Fibroblast of skin of right biceps (primary cell): ENCODE data around the gene ART3.

Source experiments
- DNase-seq: peaks from one replicate; pipeline ENCODE4 v3.0.0-alpha.2; 2013

ART3 gene

DNA sequence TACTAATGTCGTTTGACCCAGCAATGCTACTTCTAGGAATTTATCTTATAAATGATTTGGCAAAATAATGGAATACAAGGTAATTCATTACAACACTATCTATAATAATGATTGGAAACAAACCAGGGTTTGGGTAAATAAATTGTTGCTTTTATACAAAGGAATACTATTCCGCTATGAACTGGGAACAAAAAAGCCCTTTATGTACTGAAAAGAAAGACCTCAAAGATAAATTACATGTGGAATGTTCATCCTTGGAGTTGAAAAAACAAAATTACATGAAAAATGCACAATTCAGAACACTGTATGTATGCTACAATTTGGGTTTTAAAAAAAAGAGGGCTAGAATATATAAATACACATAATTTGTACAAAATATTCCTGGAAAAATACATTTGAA is 78.8 kb downstream of the ART3 start:
- no peak for DNase-seq

DNA sequence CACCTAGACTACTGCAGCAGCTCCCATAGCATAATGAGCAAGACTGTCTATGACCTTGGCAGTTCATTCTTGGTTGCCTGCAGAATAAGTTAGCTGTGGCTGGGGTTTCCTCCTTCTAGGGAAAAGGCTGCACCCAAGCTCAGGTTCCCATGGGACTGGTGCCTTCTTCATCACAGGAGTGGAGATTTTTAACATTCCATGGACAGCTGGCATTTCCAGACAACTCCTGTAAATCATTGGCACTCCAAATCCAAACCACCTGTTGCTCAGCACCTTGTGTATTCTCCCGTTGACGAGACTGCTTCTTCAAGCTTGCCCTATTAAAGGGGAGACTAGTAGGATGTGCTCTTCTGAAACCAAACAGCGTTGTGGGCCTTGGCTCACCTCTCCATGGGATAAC is 81.5 kb downstream of the ART3 start:
- no peak for DNase-seq

DNA sequence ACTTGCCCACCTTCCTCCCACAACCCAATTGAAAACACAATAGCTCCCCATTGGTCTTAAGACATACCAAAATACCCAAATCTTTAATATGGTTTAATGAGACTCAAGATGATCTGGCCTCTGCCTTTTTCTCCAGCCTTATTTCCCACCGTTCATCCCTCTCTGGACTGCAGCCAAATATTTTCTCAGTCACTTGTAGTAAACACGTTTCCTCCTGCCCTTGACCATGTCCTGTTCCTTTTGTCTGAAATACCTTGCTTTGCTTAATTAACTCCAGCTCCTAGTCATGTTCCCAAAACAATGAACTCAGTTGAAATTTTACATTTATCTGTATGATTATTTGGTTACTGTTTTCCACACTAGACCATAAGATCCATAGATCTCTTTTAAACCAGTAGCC is 82.1 kb downstream of the ART3 start:
- DNase-seq = no peak

DNA sequence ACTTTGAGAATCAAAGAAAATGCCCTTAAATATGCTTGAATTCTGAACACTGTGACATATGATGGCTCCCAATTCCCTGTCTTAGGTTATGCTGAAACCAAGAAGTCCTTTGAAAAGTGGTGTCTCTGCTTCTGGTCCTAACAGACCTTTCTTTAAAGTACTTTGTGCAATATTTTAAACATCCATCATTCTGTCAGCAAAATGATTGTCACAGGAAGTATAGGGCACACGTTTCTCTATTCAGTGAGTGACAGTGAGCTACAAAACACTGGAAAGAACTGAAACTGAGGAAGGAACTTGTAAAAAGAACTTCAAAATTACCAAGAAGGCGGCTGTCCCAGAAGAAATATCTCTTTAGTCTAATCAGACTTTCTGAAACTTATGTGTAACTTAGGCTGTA is 85.8 kb downstream of the ART3 start:
- no peak for DNase-seq
